ENCODE results near the gene CACNB1.
A peak's percentile ranks its signal among the peaks of the same experiment; 100 is the strongest.

The CACNB1 gene

DNA sequence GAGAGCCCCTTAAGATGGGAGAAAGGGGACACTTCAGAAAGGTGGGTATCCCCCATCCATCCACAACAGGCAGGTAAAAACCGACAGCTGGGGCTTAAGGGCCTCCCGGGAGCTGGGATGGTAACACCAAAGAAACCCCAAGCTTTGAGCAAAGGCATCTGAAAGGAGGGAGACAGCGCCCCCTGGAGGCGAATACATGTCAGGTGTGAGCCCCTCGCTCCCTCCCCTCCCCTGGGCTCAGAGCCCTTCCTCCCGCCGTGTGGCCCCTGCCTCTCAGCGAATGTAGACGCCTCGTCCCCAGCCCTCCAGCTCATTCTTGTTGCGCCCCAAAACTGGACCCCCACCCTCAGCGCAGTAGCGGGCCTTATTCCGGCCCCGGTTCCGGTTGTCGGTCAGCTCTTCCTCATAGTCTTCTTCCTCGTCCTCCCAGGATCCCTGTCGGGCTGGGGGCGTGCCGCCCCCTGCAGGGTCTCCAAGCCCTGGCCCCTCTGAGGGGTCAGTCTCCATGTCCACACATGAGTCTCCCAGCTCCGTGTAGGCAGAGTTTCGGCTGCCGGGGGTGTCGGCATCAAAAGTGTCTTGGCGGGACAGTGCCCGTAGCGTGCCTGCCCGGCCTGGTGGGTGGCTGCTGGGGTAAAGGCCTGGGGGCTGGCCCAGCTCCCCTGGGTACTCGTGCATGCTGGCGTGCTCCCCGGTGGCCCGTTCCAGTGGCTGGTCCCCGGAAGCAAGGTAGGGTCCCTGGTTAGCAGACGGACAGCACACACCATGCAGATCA, 22.4 kb downstream of the CACNB1 start:
- no peak for DNase-seq (ENCODE audit: low read depth)
- no peak overlapping the region for H3K4me3 ChIP-seq (ENCODE audit: low read depth, low read length)
- TF ChIP-seq, protein P1, sequence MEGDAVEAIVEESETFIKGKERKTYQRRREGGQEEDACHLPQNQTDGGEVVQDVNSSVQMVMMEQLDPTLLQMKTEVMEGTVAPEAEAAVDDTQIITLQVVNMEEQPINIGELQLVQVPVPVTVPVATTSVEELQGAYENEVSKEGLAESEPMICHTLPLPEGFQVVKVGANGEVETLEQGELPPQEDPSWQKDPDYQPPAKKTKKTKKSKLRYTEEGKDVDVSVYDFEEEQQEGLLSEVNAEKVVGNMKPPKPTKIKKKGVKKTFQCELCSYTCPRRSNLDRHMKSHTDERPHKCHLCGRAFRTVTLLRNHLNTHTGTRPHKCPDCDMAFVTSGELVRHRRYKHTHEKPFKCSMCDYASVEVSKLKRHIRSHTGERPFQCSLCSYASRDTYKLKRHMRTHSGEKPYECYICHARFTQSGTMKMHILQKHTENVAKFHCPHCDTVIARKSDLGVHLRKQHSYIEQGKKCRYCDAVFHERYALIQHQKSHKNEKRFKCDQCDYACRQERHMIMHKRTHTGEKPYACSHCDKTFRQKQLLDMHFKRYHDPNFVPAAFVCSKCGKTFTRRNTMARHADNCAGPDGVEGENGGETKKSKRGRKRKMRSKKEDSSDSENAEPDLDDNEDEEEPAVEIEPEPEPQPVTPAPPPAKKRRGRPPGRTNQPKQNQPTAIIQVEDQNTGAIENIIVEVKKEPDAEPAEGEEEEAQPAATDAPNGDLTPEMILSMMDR (IDR thresholded peaks at IDR 0.05; ENCODE audit: low read depth, low read length, missing control alignments): peak; percentile 92

DNA sequence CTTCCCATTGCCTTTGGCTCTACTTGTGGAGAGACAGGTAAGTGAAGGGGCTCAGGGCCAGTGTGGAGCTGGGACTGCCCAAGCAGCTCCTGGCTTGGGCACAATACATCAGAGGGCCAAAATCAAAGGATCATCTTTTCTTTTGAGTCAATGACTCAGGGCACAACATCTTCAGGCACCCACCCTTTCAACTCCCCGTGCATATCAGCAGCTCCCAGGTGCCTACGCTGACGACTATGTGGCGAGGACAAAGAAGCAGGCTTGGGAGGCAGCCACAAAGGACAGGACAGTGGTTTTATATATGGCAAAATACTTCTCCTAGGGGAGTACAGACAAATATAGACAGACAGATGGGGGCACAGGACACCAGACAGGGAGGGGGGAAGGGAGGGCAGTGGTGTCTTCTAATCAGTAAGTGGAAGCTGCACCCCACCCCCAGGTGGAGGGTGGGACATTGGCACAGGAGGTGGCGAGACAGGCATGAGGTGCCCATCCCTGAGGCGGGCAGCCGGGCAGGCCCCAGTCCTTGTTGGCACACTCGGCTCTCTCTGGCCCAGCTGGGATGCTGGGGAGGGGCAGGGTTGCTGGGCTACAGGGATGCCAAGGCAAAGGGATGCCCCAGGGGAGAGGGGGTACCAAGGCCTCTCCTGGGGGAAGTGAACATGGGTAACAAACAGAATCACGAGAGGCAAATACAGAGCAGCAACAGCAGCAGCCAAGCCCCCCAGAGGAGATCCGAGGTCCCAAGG, 23.8 kb downstream of the CACNB1 start:
- no peak for DNase-seq (ENCODE audit: low read depth)
- TF ChIP-seq, protein P1 (IDR thresholded peaks at IDR 0.05; ENCODE audit: low read depth, low read length, missing control alignments): no peak
- H3K4me3 ChIP-seq (ENCODE audit: low read depth, low read length): no peak overlapping the region

DNA sequence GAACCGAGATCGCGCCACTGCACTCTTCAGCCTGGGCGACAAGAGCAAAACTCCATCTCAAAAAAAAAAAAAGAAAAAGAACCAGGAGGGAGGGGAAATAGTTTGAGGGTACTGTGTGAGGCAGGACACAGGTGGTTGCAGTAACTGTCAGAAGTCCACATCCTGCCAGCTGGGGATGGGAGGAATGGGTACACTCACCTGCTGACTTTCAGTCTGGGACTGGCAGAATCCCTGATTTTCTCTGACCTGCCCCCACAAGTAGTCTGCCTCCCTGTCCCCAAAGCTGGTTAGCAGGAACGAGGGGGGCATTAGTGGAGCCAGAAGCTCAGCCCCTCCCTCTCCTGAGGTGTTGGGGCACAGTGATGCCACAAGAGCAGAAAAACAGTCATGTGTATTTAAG, 24.4 kb downstream of the CACNB1 start:
- DNase-seq (ENCODE audit: low read depth): no peak
- no peak overlapping the region for H3K4me3 ChIP-seq (ENCODE audit: low read depth, low read length)
- TF ChIP-seq, protein P1 (IDR thresholded peaks at IDR 0.05; ENCODE audit: low read depth, low read length, missing control alignments): no peak

DNA sequence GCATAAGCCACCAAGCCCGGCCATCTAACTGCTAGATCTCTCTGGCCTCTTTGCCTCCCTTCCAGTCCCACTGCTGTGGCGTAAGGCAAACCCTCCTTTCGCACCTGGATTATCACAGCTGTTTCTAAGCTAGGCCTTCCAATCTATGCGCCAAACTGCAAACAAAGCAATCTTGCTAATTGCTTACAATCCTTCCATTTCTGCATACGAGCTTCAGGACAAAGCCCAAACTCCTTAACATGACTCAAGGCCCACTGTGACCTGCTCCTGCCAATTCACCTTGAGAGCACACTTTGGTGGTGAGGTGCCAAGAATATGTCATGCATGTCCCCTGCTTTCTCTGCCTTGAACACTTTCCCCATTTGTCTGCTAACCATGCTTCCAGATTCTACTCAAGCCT, 25.5 kb downstream of the CACNB1 start:
- no peak for DNase-seq (ENCODE audit: low read depth)
- TF ChIP-seq, protein P1 (IDR thresholded peaks at IDR 0.05; ENCODE audit: low read depth, low read length, missing control alignments): no peak
- no peak overlapping the region for H3K4me3 ChIP-seq (ENCODE audit: low read depth, low read length)

DNA sequence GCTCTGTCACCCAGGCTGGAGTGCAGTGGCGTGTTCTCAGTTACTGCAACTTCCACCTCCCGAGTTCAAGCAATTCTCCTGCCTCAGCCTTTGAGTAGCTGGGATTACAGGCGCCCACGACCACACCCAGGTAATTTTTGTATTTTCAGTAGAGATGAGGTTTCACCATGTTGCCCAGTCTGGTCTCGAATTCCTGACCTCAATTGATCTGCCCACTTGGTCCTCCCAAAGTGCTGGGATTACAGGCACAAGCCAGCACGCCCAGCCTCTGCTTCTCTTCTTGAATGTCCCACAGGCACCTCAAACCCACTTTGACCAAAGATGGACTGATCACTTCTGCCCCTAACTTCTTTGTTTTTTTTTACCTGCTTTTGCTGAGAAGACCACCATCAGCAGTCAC, 26.9 kb downstream of the CACNB1 start:
- no peak for DNase-seq (ENCODE audit: low read depth)

DNA sequence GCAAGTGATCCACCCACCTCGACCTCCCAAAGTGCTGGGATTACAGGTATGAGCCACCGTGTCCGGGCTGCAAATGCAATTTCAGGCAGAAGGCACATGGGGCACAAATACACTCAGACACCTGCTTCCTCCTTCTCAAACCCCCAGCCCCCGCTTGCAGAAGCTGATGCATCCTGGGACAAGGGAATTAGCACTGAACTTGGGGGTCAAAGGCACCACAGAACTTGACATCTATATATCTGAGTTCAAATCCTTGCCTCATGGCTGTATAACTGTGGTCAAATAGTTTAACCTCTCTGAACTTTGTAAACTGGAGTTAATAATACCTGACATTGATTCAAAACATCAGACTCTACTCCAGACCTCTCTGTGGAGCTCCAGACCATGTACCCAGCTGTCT, 27.4 kb downstream of the CACNB1 start:
- no peak for DNase-seq (ENCODE audit: low read depth)
- TF ChIP-seq, protein P1 (IDR thresholded peaks at IDR 0.05; ENCODE audit: low read depth, low read length, missing control alignments): no peak
- H3K4me3 ChIP-seq (ENCODE audit: low read depth, low read length): no peak overlapping the region

More for the DNA sequence above, 26.9 kb downstream of the CACNB1 start:
- H3K4me3 ChIP-seq (ENCODE audit: low read depth, low read length): no peak overlapping the region
- TF ChIP-seq, protein P1 (IDR thresholded peaks at IDR 0.05; ENCODE audit: low read depth, low read length, missing control alignments): no peak

All from GM12864 (cell line).